DOHH2 (cell line): ENCODE measurements around the gene TOR2A.

Experiments
- CTCF ChIP-seq: fragments of 200-600 bp; sonication (generic); IDR thresholded peaks from one replicate; pipeline ENCODE4 v1.5.1; 2014; ENCODE audit warnings: antibody characterized with exemption, mild to moderate bottlenecking, low read depth, low read length; ENCODE audit not compliant: poor library complexity, severe bottlenecking
- EZH2phosphoT487 ChIP-seq: fragments of 200-600 bp; sonication (generic); IDR thresholded peaks from 2 replicates; pipeline ENCODE4 v1.6.1; 2017; ENCODE audit warnings: borderline replicate concordance, mild to moderate bottlenecking, antibody characterized with exemption, low read length, moderate library complexity, mixed read lengths

GRCh38 chr9:127726871-127727270 lies 8.2 kb downstream of the TOR2A start:
- TF ChIP-seq CTCF (no peak), EZH2phosphoT487 (no peak)
